Heart left ventricle (tissue), 16 donors: Measurements from ENCODE around the gene ASB15. TPM values are rescaled to one million over a fixed set of nuclear protein-coding genes. Genes with fewer than 3 reads are reported as not detected.
A peak's percentile ranks its signal among the peaks of the same experiment; 100 is the strongest.

Source experiments
- ATAC-seq, 4 donors: fragments of 200-7000 bp; cut with Tn5 transposase; one replicate each; pipeline ENCODE4 v1.9.1; 2020 to 2022; ENCODE audit warnings: moderate library complexity in 4 of 4, mild to moderate bottlenecking in 3 of 4, moderate number of reproducible peaks in 1 of 4
- DNase-seq, 5 donors: peaks; one replicate each; pipeline ENCODE4 v3.0.0-alpha.2; 2020
- H3K27ac ChIP-seq, 12 donors: fragments of 200-600 bp; sonication (generic) in 4 of 12; one replicate each; pipeline versions ENCODE4 v1.5.0 to v1.8.0; 2016 to 2022; ENCODE audit warnings: mild to moderate bottlenecking in 2 of 12
- H3K27me3 ChIP-seq, 9 donors: fragments of 200-600 bp; sonication (generic) in 2 of 9; one replicate each; pipeline versions ENCODE4 v1.5.1 to v1.8.0; 2016 to 2022; ENCODE audit warnings: mild to moderate bottlenecking in 3 of 9
- H3K36me3 ChIP-seq, 9 donors: fragments of 200-600 bp; sonication (generic) in 2 of 9; one replicate each; pipeline versions ENCODE4 v1.5.0 to v1.8.0; 2018 to 2022; ENCODE audit warnings: mild to moderate bottlenecking in 2 of 9
- H3K4me1 ChIP-seq, 12 donors: fragments of 200-600 bp; sonication (generic) in 4 of 12; one replicate each; pipeline versions ENCODE4 v1.5.0 to v1.8.0; 2016 to 2022; ENCODE audit warnings: mild to moderate bottlenecking in 3 of 12
- H3K4me3 ChIP-seq, 12 donors: fragments of 200-600 bp; sonication (generic) in 4 of 12; one replicate each; pipeline versions ENCODE4 v1.5.0 to v1.8.0; 2017 to 2022; ENCODE audit warnings: mild to moderate bottlenecking in 9 of 12, moderate library complexity in 4 of 12
- H3K9me3 ChIP-seq, 12 donors: fragments of 200-600 bp; sonication (generic) in 4 of 12; one replicate each; pipeline versions ENCODE4 v1.5.0 to v1.8.0; 2016 to 2022; ENCODE audit warnings: mild to moderate bottlenecking in 1 of 12
- POLR2A ChIP-seq, 2 donors: fragments of 450-650 bp; IDR thresholded peaks; one replicate each; pipeline ENCODE4 v1.6.1; 2017; ENCODE audit warnings: antibody characterized with exemption in 2 of 2, mild to moderate bottlenecking in 2 of 2, moderate library complexity in 2 of 2
- WGBS, 4 donors: extraction: QIAGEN DNeasy Blood & Tissue Kit in 2 of 4; methylation state at CpG; one replicate each; pipeline versions ENCODE4 v1.1.5 to v1.1.7; 2013 to 2018; 5-methylcytosine and 5-hydroxymethylcytosine counted together
- intact Hi-C, 10 donors: fragments of 100-400 bp; cut with DNase I; formaldehyde crosslinking; loops; one replicate each; pipeline versions ENCODE4 v1.11.1 to v1.14.2; 2022
- polyA plus RNA-seq, 2 donors: library from polyadenylated mRNA; stranded (reverse); fragments of 200-250 nt; gene quantifications; one replicate each; pipeline ENCODE4 v1.2.3, GENCODE V29; 2013
- total RNA-seq, 9 donors: library from RNA; depleted of rRNA in 2 of 9; stranded (reverse); fragments of >200 nt in 2 of 9; fragmentation: NEBNext Ultra II Directional in 3 of 9; extraction: Animal tissue kit (Norgen Biotek cat#: 25700) in 3 of 9; gene quantifications; one replicate each; pipeline versions ENCODE4 v1.1.0 to v1.2.4, GENCODE V29; 2016 to 2023
- TF ChIP-seq, protein P1 (sequence below), 12 donors: fragments of 200-600 bp; sonication (generic) in 4 of 12; IDR thresholded peaks; one replicate each; pipeline versions ENCODE4 v1.5.0 to v1.8.0; 2018 to 2022; ENCODE audit warnings: antibody characterized with exemption in 12 of 12, mild to moderate bottlenecking in 5 of 12
- donor health status: ischemic (EF 13 %, LVEDD 7.1; RV severe dilation, severe dysfunction).
- donor health status: healthy with polysubstance abuse.
- donor health status: DM: no; HTN: yes; CAD: no.
- donor health status: DM: no; HTN: no; CAD: no.
- donor health status: ischemic (EF 25% LVEDD 6.9; RV normal size, moderate dysfunction).
- donor health status: ischemic (EF 25% LVEDD 5.7; RV mildly dilated, moderate dysfunction).
- donor health status: healthy.
- donor health status: DM: yes; HTN: yes; CAD: no.
- donor health status: ischemic (EF 35%, LVEDD 5.7; RV mildly dilated, moderate dysfunction).
- donor health status: nonischemic (EF 11% LVEDD 7.7; RV severe dilation, severe dysfunction).
- donor health status: DM: yes; HTN: yes; CAD: no.
- donor health status: PGD.
- donor health status: ischemic (EF 29% LVEDD 5.4; RV normal size, mild dysfunction).
- donor health status: nonischemic (EF 23%, LVEDD 6.1; RV moderate dilation, normal function).

The ASB15 gene
- total and polyA plus RNA-seq, 11 donors = 2.2 to 77.1 (median 34.9) TPM

DNA sequence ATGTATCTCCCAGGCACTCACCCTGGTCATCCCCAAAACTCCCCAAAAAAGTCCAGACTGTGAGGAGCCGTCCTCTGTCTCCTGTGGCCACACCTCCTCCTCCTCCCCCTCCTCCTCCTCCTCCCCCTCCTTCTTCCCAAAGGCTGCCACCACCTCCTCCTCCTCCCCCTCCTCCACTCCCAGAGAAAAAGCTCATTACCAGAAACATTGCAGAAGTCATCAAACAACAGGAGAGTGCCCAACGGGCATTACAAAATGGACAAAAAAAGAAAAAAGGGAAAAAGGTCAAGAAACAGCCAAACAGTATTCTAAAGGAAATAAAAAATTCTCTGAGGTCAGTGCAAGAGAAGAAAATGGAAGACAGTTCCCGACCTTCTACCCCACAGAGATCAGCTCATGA, 61.1 kb downstream of the ASB15 start:
- Histone ChIP-seq H3K9me3 (no peaks in the 10 kb centered on the region), H3K4me3 (peak overlapping the region in 11 of 12 donors; percentile 3 to 69 (median 61)), H3K27ac (peak overlapping the region in 3 of 12 donors; percentile 32 to 88 (median 54)), H3K27me3 (no peaks in the 10 kb centered on the region), H3K36me3 (peaks cover 0 to 58% (median 12%) of the 10 kb centered on the region in 9 donors), H3K4me1 (peaks cover 0 to 15% (median 0%) of the 10 kb centered on the region in 12 donors)
- intact Hi-C loops = no loop called here
- no peak for TF ChIP-seq POLR2A (IDR thresholded peaks at IDR 0.05)
- TF ChIP-seq, protein P1, sequence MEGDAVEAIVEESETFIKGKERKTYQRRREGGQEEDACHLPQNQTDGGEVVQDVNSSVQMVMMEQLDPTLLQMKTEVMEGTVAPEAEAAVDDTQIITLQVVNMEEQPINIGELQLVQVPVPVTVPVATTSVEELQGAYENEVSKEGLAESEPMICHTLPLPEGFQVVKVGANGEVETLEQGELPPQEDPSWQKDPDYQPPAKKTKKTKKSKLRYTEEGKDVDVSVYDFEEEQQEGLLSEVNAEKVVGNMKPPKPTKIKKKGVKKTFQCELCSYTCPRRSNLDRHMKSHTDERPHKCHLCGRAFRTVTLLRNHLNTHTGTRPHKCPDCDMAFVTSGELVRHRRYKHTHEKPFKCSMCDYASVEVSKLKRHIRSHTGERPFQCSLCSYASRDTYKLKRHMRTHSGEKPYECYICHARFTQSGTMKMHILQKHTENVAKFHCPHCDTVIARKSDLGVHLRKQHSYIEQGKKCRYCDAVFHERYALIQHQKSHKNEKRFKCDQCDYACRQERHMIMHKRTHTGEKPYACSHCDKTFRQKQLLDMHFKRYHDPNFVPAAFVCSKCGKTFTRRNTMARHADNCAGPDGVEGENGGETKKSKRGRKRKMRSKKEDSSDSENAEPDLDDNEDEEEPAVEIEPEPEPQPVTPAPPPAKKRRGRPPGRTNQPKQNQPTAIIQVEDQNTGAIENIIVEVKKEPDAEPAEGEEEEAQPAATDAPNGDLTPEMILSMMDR (IDR thresholded peaks at IDR 0.05) = no peak
- ATAC-seq (no peak), DNase-seq (no peak)
- WGBS, 4 donors = 40 to 51% (median 43%) methylated on average over 3 of the region's 3 CpGs

DNA sequence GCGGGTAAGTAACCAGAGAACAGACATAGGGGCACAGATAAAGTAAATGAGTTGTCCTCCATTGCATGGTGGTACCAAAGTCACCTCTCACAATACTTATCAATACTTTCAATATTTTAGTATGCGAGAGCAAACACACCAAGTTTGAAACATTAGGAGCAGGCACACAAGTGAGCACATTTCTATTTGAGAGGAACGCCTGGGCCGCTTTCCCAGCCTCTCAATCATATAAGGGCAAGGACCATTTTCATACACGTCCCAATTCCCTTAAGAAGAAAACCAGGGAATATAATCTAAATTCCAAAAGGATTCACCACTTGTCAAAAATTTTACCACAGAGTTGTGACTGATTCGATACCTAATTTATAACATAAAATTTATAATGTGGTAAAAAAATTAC, 61.6 kb downstream of the ASB15 start:
- TF ChIP-seq, protein P1 (IDR thresholded peaks at IDR 0.05) = no peak
- TF ChIP-seq POLR2A (IDR thresholded peaks at IDR 0.05) = no peak
- Histone ChIP-seq H3K4me3 (peak overlapping the region in 11 of 12 donors; percentile 3 to 69 (median 61)), H3K4me1 (peaks cover 0 to 15% (median 0%) of the 10 kb centered on the region in 12 donors), H3K36me3 (peaks cover 0 to 56% (median 12%) of the 10 kb centered on the region in 9 donors), H3K27me3 (no peaks in the 10 kb centered on the region), H3K27ac (peak overlapping the region in 3 of 12 donors; percentile 32 to 88 (median 54)), H3K9me3 (no peaks in the 10 kb centered on the region)
- intact Hi-C loops = no loop called here
- 52 to 66% (median 53%) methylated on average over 6 of the region's 6 CpGs for WGBS, 4 donors
- DNase-seq = no peak
- no peak for ATAC-seq

DNA sequence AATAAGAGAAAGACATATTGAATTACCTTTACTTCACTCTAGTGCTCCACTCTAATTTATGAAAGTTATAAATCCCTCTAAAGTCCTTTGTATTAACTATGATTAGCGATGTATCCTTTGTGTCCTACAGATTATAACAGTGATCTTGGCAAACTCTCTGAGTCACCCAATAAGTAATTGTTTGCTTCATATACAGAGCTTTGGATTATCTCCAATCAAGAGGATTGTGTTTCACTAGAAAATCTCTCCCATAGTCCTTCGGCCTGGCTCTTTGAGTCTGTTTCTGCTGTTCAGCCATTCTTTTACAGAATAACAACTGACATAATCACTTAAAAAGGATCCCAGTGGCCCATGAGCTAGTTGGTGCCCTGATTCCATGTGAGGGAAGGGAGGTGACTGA, 63.5 kb downstream of the ASB15 start:
- ATAC-seq = peak in 1 of 4 donors; percentile 1
- peaks cover 0 to 50% (median 12%) of the 10 kb centered on the region in 9 donors for H3K36me3 ChIP-seq
- intact Hi-C loops = no loop called here
- WGBS, 4 donors = 41 to 65% (median 51%) methylated on average over 2 of the region's 2 CpGs
- H3K27me3 ChIP-seq = no peaks in the 10 kb centered on the region
- H3K27ac ChIP-seq = peak overlapping the region in 6 of 12 donors; percentile 12 to 39 (median 29)
- no peak for DNase-seq
- no peaks in the 10 kb centered on the region for H3K9me3 ChIP-seq
- peak overlapping the region in 9 of 12 donors; percentile 12 to 69 (median 61) for H3K4me3 ChIP-seq
- peaks cover 0 to 15% (median 0%) of the 10 kb centered on the region in 12 donors for H3K4me1 ChIP-seq
- TF ChIP-seq, protein P1 (IDR thresholded peaks at IDR 0.05) = no peak
- no peak for TF ChIP-seq POLR2A (IDR thresholded peaks at IDR 0.05)

DNA sequence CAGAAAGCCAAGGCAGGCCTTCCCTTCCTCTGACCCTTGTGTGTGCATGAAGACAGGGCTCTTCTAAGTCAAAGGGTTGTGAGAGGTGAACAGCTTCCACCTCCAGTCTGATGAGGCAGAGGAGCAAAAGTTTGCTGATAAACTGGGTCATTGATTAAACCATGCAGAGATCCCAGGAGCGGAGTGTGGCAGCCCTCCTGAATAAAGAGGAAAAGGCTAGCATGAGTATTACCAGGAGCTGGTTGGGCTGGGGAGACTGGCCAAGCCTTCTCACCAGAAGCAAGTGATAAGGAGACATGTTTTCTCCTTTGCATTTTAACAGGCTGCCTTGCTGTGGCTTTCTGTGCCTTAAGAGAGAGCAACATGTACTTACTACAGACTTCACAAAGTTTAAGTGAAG, 64.3 kb downstream of the ASB15 start:
- TF ChIP-seq, protein P1 (IDR thresholded peaks at IDR 0.05) = no peak
- no peak for TF ChIP-seq POLR2A (IDR thresholded peaks at IDR 0.05)
- ATAC-seq = peak in 3 of 4 donors; percentile 4 to 35 (median 8)
- Histone ChIP-seq H3K4me3 (peak overlapping the region in 7 of 12 donors; percentile 45 to 69 (median 61)), H3K27me3 (no peaks in the 10 kb centered on the region), H3K4me1 (peaks cover 0 to 15% (median 0%) of the 10 kb centered on the region in 12 donors), H3K9me3 (no peaks in the 10 kb centered on the region), H3K36me3 (peaks cover 0 to 50% (median 12%) of the 10 kb centered on the region in 9 donors), H3K27ac (peak overlapping the region in 9 of 12 donors; percentile 6 to 39 (median 30))
- intact Hi-C loops = no loop called here
- DNase-seq = no peak
- WGBS, 4 donors = 37 to 53% (median 38%) methylated on average over 1 of the region's 1 CpG
